ENCODE measurements around the gene CFD. TPM values are rescaled to one million over a fixed set of nuclear protein-coding genes. Genes with fewer than 3 reads are reported as not detected.

CFD gene
- polyA plus RNA-seq, 1 of the 3 experiments (the other 2 are of a cell fraction): 2.5 TPM

DNA sequence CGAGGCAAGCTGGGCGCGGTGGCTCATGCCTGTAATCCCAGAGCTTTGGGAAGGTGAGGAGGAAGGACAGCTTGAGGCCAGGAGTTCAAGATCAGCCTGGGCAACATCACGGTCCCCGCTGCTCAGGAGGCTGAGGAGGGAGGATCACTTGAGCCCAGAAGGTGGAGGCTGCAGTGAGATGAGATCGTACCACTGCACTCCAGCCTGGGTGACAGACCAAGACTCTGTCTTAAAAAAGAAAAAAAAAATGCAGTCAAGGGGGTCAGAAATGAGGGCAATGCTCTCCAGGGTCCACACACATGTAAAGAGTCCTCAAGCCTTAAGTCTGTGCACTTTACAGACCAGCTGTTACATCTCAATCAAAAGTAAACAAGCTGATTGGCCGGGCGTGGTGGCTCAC lies 45.1 kb downstream of the CFD start:
- peaks cover 69% of the 10 kb centered on the region for H3K79me2 ChIP-seq (ENCODE audit: insufficient read depth)
- H3K27ac ChIP-seq (ENCODE audit: low read depth in 2 of 2, low read length in 1 of 2): no peak overlapping the region
- H3K4me2 ChIP-seq: no peak overlapping the region
- H3F3A ChIP-seq (replicated peaks; ENCODE audit: insufficient read depth): peaks cover 4% of the 10 kb centered on the region
- ChIA-PET CTCF (interaction anchor here (1.5 kb wide), 1 partner anchor 9 kb away, joined by 3 read pairs; no protein-coding TSS in a partner anchor), POLR2A (interaction anchor here (0.7 kb wide), 1 partner anchor 599 kb away, joined by 3 read pairs; no protein-coding TSS in a partner anchor)
- no peak for TF ChIP-seq CTCF (IDR thresholded peaks at IDR 0.05)
- TF ChIP-seq TEAD4 (IDR thresholded peaks at IDR 0.05; ENCODE audit: borderline replicate concordance, insufficient read depth): no peak
- no peak for TF ChIP-seq FOSL2 (IDR thresholded peaks at IDR 0.05; ENCODE audit: borderline replicate concordance, low read depth)
- TF ChIP-seq TCF12 (IDR thresholded peaks at IDR 0.05): no peak
- TF ChIP-seq IRF3 (IDR thresholded peaks at IDR 0.05; ENCODE audit: low read depth, low read length): no peak
- TF ChIP-seq, protein P1, sequence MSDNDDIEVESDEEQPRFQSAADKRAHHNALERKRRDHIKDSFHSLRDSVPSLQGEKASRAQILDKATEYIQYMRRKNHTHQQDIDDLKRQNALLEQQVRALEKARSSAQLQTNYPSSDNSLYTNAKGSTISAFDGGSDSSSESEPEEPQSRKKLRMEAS (IDR thresholded peaks at IDR 0.05; ENCODE audit: low read depth): no peak
- no peak for TF ChIP-seq FOXJ3 (CRISPR knock-in tag; IDR thresholded peaks at IDR 0.05)
- no peak for TF ChIP-seq POLR2AphosphoS5 (IDR thresholded peaks at IDR 0.05; ENCODE audit: low read depth, low read length)
- TF ChIP-seq RFX5 (IDR thresholded peaks at IDR 0.05; ENCODE audit: low read length): no peak
- TF ChIP-seq RCOR1 (IDR thresholded peaks at IDR 0.05; ENCODE audit: low read length): no peak
- TF ChIP-seq ELF1 (IDR thresholded peaks at IDR 0.05): no peak
- no peak for TF ChIP-seq GABPA (IDR thresholded peaks at IDR 0.05; ENCODE audit: low read depth)
- TF ChIP-seq FOXM1 (IDR thresholded peaks at IDR 0.05; ENCODE audit: low read depth): no peak
- TF ChIP-seq MXI1 (IDR thresholded peaks at IDR 0.05; ENCODE audit: low read depth, low read length): no peak
- no peaks in the 10 kb centered on the region for H3K27me3 ChIP-seq (ENCODE audit: insufficient read depth)
- H3K4me1 ChIP-seq (ENCODE audit: control insufficient read depth in 1 of 2, insufficient read depth in 2 of 2, low read depth in 1 of 2, low read length in 1 of 2): no peaks in the 10 kb centered on the region; a peak in 1 of 4 replicates
- WGBS (ENCODE audit: low lambda C conversion rate): 97% methylated on average over 8 of the region's 8 CpGs
- H4K20me1 ChIP-seq (ENCODE audit: insufficient read depth): peaks cover 55% of the 10 kb centered on the region
- no peaks in the 10 kb centered on the region for H3K9me3 ChIP-seq
- H3K9me2 ChIP-seq: no peaks in the 10 kb centered on the region
- DNase-seq: no peak
- no peak overlapping the region for H3K4me3 ChIP-seq (ENCODE audit: low read depth in 2 of 2, low read length in 1 of 2)
- H2AFZ ChIP-seq (ENCODE audit: low read depth): no peak overlapping the region
- H3K9ac ChIP-seq: no peak overlapping the region
- H3K36me3 ChIP-seq (replicated peaks in 1 of 2; ENCODE audit: control insufficient read depth in 1 of 2, insufficient read depth in 2 of 2, low read length in 1 of 2): peaks cover 0 to 8% of the 10 kb centered on the region in 2 experiments

DNA sequence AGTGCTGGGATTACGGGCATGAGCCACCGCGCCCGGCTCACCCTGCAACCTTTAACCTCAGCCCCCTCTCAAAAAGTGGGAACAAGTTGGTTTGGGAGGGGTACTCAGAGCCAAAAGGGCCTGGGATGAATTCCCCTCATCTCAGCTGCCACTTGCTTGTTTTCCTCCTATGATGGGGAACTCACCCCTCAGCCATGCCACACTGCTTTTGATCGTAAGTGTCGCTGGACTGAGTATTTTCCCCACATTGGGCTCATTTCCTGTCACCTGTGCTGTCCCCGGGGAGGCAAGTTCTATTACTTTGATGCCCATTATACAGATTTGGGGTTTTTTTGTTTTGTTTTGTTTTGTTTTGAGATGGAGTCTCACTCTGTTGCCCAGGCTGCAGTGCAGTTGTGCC lies 47.0 kb downstream of the CFD start:
- H3K79me2 ChIP-seq (ENCODE audit: insufficient read depth): peaks cover 89% of the 10 kb centered on the region
- H3K4me3 ChIP-seq (ENCODE audit: low read depth in 2 of 2, low read length in 1 of 2): no peak overlapping the region
- H3K9me2 ChIP-seq: no peaks in the 10 kb centered on the region
- peaks cover 0 to 6% of the 10 kb centered on the region in 2 experiments for H3K36me3 ChIP-seq (replicated peaks in 1 of 2; ENCODE audit: control insufficient read depth in 1 of 2, insufficient read depth in 2 of 2, low read length in 1 of 2)
- no peaks in the 10 kb centered on the region for H3K9me3 ChIP-seq
- POLR2A ChIA-PET: no interaction called here
- H4K20me1 ChIP-seq (ENCODE audit: insufficient read depth): peaks cover 61% of the 10 kb centered on the region
- no peak overlapping the region for H3K9ac ChIP-seq
- no peaks in the 10 kb centered on the region; a peak in 2 of 4 replicates for H3K4me1 ChIP-seq (ENCODE audit: control insufficient read depth in 1 of 2, insufficient read depth in 2 of 2, low read depth in 1 of 2, low read length in 1 of 2)
- H3K27me3 ChIP-seq (ENCODE audit: insufficient read depth): no peaks in the 10 kb centered on the region
- no peak overlapping the region for H3K4me2 ChIP-seq
- H2AFZ ChIP-seq (ENCODE audit: low read depth): no peak overlapping the region
- no peak for DNase-seq
- H3F3A ChIP-seq (replicated peaks; ENCODE audit: insufficient read depth): peaks cover 4% of the 10 kb centered on the region
- 99% methylated on average over 7 of the region's 7 CpGs for WGBS (ENCODE audit: low lambda C conversion rate)
- CTCF ChIA-PET: interaction anchor here (1.1 to 2.8 kb wide), 3 partner anchors 9 to 11 kb away, joined by 3 to 7 read pairs (median 3); no protein-coding TSS in a partner anchor
- no peak overlapping the region for H3K27ac ChIP-seq (ENCODE audit: low read depth in 2 of 2, low read length in 1 of 2)
- TF ChIP-seq SIN3A (IDR thresholded peaks at IDR 0.05; ENCODE audit: borderline replicate concordance, low read depth, low read length) (no peak), SMC3 (IDR thresholded peaks at IDR 0.05; ENCODE audit: low read depth, low read length) (no peak), JUND (IDR thresholded peaks at IDR 0.05) (no peak), RFX5 (IDR thresholded peaks at IDR 0.05; ENCODE audit: low read length) (no peak), MXI1 (IDR thresholded peaks at IDR 0.05; ENCODE audit: low read depth, low read length) (no peak), EP300 (IDR thresholded peaks at IDR 0.05; ENCODE audit: borderline replicate concordance in 1 of 2, low read depth in 1 of 2, low read length in 1 of 2) (no peak), MEF2A (IDR thresholded peaks at IDR 0.05; ENCODE audit: borderline replicate concordance, low read depth) (no peak), POLR2AphosphoS5 (IDR thresholded peaks at IDR 0.05; ENCODE audit: low read depth, low read length) (no peak), GATA2 (CRISPR knock-in tag; IDR thresholded peaks at IDR 0.05) (no peak), RAD21 (IDR thresholded peaks at IDR 0.05; ENCODE audit: low read length) (no peak)
- TF ChIP-seq, protein P2, sequence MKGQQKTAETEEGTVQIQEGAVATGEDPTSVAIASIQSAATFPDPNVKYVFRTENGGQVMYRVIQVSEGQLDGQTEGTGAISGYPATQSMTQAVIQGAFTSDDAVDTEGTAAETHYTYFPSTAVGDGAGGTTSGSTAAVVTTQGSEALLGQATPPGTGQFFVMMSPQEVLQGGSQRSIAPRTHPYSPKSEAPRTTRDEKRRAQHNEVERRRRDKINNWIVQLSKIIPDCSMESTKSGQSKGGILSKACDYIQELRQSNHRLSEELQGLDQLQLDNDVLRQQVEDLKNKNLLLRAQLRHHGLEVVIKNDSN (IDR thresholded peaks at IDR 0.05; ENCODE audit: borderline replicate concordance, low read depth): no peak
- TF ChIP-seq, protein P3, sequence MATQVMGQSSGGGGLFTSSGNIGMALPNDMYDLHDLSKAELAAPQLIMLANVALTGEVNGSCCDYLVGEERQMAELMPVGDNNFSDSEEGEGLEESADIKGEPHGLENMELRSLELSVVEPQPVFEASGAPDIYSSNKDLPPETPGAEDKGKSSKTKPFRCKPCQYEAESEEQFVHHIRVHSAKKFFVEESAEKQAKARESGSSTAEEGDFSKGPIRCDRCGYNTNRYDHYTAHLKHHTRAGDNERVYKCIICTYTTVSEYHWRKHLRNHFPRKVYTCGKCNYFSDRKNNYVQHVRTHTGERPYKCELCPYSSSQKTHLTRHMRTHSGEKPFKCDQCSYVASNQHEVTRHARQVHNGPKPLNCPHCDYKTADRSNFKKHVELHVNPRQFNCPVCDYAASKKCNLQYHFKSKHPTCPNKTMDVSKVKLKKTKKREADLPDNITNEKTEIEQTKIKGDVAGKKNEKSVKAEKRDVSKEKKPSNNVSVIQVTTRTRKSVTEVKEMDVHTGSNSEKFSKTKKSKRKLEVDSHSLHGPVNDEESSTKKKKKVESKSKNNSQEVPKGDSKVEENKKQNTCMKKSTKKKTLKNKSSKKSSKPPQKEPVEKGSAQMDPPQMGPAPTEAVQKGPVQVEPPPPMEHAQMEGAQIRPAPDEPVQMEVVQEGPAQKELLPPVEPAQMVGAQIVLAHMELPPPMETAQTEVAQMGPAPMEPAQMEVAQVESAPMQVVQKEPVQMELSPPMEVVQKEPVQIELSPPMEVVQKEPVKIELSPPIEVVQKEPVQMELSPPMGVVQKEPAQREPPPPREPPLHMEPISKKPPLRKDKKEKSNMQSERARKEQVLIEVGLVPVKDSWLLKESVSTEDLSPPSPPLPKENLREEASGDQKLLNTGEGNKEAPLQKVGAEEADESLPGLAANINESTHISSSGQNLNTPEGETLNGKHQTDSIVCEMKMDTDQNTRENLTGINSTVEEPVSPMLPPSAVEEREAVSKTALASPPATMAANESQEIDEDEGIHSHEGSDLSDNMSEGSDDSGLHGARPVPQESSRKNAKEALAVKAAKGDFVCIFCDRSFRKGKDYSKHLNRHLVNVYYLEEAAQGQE (IDR thresholded peaks at IDR 0.05; ENCODE audit: low read depth, low read length): no peak

All from SK-N-SH (cell line).